ENCODE measurements around the gene GFOD2.

GRCh38 chr16:67750466-67750865 lies 31.4 kb upstream of the GFOD2 start:
- TF ChIP-seq SIN3A (IDR thresholded peaks at IDR 0.05; ENCODE audit: borderline replicate concordance, low read depth, low read length), result no peak
- TF ChIP-seq, protein P1, sequence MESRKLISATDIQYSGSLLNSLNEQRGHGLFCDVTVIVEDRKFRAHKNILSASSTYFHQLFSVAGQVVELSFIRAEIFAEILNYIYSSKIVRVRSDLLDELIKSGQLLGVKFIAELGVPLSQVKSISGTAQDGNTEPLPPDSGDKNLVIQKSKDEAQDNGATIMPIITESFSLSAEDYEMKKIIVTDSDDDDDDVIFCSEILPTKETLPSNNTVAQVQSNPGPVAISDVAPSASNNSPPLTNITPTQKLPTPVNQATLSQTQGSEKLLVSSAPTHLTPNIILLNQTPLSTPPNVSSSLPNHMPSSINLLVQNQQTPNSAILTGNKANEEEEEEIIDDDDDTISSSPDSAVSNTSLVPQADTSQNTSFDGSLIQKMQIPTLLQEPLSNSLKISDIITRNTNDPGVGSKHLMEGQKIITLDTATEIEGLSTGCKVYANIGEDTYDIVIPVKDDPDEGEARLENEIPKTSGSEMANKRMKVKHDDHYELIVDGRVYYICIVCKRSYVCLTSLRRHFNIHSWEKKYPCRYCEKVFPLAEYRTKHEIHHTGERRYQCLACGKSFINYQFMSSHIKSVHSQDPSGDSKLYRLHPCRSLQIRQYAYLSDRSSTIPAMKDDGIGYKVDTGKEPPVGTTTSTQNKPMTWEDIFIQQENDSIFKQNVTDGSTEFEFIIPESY (CRISPR knock-in tag; IDR thresholded peaks at IDR 0.05), result no peak
